Activated T-cell treated with anti-CD3 and anti-CD28 coated beads, Interleukin-2, amount 50 U/mL, for 48 hours (primary cell): Measurements from ENCODE around the gene WNT11.
A peak's percentile ranks its signal among the peaks of the same experiment; 100 is the strongest.

Source experiments
- DNase-seq, 2 experiments: peaks; one replicate each; pipeline ENCODE4 v3.0.0-alpha.2; 2020

WNT11 gene

DNA sequence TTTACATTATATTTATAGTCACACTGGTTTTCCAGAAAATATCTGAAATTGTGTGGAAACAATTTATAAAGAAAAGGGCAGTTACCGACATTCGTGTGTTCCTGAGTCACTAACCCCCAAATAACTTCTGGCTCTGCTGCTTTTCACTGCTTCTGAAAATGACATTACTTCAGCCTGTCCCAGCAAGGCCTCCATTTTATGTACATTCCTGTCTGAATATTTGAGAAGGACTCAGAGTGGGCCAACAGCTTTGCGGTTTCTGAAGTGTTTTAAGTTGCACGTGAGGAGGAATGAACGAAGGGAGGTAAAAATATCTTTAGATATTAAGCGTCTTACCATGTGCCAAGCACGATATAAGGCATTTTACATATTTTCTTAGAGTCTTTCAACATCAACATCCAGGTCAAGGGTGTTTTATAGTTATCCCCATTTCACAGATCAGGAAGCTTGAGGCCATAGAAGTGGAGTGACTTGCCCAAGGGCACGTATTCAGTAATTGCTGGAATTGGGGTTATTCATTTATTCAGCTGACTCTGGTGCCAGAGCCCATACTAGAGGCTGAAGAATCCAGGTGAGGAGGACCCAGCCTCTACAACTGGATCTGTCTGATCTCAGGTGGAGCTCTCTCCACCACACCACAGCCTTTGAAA lies 30.8 kb upstream of the WNT11 start:
- no peak for DNase-seq

DNA sequence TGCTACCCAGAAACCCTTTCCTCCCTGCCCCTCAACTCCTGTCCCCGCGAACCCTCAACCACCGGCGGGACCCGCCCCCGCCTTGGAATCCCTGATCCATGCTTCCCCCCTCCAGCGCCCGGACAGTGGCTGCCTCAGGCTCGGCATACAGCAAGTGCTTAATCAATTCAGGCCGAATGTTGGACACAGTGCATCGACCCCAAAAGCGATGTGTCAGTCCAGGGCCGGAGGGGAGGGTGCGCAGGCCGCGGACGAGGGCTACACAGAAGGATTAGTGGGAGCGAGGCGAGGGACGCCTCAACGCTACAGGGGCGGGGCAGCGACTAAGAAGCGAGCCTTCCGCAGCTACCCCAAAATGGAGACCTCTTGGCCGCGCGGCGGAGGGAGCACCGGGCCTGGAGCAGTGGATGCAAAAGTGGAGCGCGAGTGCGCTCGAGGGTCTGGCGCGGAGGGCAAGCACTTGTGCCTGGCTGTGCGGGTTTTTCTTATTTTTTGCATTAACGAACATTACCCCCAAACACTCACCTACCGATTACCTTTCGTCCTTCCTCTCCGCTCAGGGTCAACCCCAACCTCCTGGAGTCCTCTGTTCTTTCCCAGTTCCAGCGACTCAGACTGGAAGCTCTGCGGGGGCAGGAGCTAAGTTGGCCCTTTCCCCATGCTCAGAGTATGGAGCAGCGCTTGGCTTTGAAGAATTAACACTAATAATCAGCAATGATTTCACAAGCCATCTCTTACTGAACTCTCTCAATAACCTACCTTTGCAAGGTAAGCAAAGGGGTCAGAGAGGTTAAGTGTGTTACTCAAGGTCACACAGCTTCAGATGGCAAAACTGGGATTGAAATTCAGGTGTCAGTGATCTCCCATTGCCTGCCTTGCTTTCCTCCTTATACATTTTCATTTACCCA lies 30.0 kb upstream of the WNT11 start:
- DNase-seq: peak in 1 of 2 experiments; percentile 78

DNA sequence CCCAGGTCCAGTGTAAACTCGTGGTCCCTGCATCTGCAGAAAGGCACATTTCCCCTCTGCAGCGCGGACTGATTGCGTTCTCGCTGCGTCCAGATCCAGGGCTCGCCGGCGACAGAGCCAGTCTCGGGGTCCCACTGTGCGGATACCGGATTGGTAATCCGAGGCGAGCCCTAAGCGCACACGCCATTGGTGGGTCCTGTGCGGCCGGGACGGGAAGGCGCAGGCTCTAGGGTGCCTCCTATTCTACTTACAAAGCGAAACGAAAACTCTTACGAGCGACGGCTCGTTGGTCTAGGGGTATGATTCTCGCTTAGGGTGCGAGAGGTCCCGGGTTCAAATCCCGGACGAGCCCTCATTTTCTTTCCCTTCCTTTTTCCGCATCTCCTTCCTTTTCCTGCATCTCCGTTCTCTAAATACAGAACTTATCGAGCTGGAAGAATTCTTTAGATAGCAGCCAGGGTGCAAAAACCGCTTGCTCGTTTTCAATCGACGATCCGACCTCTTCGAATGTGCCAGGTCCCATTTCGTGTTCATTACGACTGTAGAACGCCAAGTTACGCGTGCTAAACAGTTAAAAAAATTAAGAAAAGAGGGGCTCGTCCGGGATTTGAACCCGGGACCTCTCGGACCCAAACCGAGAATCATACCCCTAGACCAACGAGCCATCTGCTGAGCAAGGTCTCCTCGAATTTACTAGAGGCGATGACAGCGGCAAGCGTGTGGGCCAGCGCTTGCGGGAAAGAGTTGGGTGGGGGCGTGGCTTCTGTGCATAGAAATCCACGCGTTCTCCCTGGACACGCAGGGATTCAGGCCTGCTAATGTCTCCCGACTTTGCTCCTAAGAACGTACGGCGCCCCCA lies 29.2 kb upstream of the WNT11 start:
- DNase-seq: peak; percentile 96 to 98

DNA sequence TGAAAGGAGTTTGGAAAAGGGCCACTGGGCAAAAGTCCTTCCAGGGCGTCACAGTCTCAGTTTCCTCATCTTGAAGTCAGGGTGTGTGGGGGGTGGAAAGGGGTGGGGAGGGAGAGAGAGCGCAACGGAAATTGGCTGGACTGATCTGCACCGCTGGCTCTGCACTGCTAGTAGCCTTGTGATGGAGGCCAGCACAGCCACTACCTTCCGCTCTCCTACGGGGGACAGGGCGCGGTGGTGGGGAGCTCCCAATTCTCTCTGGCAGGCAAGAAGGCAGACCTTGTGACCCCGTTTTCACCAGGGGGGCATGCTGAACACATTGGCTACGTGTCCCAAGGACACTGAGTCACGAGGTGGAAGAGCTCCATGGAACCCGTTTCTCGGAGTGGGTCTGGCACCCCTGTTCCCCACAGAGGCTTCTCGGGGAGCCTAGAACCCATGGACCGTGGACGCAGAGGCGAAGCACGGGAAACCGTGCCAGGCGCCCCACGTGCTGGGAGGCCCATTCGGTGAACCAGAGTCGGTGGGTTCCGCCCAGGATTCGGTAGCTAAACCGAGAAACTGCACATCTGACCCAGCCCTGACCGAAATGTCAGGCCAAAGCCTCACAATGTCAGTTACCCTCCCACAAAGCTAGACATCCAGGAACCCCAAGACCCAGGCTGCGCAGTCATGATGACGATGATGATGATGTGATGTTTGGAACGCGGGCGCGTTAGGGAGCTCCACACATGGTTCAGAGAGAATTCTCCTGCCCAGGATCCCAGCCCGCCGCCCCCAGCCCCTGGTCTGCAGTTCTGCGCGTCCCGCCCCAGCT lies 28.3 kb upstream of the WNT11 start:
- peak in 1 of 2 experiments; percentile 66 for DNase-seq

DNA sequence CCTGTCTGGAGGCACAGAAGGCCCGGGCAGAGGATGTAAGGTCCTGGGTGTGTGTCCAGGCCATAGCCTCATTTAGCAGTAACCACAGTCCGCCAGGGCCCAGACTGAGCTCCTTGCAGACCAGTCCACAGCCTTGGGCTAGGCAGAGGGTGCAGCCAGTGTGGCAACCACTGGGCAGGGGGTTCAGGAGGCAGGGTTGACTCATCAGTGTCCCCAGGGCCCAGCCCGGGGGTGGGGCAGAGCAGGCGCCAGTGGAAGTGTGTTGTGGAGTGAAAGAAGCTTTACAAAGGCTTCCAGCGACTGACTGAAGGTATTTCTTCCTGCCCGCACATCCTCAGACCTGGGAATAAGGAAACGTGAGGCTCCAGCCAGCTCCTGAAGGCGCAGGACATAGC lies 27.7 kb upstream of the WNT11 start:
- DNase-seq: peak; percentile 35 to 41

DNA sequence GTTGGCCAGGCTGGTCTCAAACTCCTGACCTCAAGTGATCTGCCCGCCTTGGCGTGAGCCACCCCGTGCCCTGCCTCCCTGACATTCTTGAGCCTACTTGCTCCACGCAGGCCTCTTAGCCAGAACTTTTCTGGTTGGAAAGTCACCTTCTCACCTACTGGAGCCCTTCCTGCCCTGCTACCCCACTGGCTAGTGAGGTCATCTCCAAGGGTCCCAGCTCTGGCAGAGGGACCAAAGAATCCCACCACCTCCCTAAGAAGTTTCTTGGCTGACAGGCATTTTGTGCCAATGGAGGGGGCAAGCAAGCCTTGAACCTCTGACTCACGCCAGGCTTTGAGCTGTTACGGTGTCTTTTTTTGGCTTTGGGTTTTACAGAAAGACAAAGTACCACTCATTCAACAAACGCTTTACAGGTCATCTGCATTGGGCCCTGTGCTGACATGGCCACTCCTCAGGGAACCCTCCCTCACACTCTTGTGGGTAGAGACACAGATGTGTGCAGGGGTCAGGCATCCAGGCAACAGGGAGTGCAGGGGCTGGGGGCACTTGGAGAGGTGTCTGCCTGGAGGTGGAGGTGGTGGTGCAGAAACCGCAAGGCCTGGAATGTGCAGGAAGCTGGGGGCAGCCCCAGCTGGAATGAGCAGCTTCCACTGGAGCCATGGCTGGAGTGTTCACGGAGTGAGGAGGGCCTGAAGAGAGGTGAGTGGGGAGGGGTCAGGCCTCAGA lies 27.1 kb upstream of the WNT11 start:
- DNase-seq: no peak

DNA sequence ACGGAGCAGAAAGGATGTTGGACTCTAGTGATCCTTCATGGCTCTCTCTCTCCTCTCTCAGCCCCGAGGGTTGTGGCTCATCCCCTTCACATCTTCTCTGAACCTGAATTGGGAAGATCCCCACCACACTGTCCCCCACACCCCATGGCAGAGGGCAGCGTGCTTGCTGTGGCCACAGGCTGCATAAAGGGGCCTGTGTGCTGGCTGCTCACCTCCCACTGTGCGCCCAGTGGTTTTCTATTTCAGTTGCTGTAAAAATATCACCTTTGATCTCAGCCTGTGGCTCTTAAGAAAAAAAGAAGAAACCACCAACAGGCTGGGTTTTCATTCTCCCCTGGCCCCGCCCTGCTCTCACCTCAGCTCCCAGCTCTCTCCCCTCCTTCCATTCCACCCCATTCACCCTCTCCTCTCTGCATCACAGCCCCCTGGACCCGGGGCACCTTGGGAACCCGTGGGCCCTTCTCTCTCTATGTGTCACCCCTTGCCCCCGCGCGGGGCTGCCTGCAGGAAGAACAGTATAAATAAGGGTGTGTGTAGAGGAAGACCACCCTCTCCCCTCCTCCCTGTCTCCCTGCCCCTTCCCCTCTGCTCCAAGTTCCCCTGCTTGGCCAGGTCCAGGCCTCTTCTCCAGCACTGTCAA lies 25.8 kb upstream of the WNT11 start:
- DNase-seq: peak; percentile 41 to 57

DNA sequence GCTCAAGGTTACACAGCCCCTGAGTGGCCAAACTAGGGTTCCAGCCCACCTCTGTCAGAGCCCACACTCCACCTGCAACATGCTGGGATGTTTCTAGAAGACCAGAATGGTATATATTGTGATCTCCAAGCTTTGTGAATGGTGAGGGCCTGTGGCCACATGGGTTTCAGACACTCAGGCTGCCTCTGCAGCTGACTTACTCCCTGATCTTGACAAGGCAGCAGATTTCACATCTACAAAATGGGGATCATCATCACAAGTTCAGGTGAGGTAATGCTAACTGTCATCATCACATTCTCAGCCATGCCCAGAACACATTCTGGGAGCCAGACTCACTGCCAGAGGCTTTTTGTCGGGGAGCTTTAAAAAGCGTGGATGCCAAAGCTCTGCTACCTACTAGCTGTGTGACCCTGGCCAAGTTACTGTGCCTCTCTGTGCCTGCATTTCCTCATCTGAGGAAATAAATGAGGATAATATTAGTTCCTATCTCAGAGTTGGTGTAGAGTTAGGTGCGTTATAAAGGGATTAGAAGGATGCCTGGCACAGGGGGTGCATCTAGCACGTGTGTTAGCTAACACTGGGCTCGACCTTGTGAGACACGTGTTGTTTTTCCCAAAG lies 24.9 kb upstream of the WNT11 start:
- no peak for DNase-seq

DNA sequence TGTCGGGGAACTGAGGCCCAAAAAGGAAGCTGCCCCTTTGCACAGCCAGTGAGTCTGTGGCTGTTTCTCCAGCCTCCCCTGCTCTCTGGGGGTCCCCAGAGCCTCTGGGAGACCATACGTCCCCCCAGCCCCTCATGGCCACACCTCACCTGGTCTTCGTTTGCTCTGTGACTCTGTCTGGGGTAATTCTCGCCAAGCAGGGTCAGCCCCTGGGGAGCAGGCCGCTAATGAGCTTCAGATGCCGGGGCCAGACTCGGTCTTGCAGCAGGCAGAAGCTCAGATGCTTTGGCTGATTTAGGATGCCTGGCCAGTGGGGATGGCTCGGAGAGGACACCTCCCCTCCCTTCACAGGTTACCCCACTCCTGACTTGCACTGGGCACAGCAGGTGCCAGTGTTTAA lies 24.1 kb upstream of the WNT11 start:
- DNase-seq: no peak

DNA sequence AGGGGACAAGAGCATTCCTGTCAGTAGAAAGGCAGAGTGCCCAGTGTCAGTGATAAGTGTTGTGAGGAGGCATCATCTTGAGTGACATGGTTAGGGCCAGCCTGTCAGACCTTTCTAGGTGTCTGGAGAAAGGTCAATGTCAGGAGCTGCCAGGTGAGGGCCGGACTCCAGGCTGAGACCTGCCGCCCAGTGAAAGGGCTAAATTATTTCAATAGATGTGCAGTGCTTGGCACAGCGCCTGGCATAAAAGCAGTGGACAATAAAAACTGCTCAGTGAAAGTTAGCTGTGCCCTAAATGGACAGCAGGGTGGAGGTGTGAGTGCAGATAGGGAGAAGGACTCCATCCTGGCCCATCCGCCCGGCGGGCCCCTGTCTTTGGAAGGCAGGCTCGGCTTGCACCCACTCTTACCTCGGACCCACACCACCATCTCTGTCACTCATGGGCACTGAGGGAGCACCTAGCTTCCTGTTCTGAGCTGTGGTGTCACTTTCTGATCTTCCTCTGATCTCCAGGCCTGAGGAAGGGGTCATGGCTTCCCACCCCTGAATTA lies 23.5 kb upstream of the WNT11 start:
- no peak for DNase-seq

DNA sequence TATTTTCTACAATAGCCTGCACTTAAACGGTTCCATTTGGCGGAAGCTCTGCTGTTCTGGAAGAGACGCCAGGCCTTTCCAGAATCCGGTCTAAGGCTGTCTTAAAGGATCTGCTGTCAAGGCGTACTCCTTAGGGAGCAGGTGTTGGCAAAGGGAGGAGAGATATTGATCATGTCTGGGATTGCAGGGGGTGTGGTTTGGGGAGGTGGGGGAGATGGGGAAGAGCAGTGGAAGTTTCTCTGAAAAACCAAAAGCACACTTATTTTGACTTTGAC lies 22.5 kb upstream of the WNT11 start:
- no peak for DNase-seq

DNA sequence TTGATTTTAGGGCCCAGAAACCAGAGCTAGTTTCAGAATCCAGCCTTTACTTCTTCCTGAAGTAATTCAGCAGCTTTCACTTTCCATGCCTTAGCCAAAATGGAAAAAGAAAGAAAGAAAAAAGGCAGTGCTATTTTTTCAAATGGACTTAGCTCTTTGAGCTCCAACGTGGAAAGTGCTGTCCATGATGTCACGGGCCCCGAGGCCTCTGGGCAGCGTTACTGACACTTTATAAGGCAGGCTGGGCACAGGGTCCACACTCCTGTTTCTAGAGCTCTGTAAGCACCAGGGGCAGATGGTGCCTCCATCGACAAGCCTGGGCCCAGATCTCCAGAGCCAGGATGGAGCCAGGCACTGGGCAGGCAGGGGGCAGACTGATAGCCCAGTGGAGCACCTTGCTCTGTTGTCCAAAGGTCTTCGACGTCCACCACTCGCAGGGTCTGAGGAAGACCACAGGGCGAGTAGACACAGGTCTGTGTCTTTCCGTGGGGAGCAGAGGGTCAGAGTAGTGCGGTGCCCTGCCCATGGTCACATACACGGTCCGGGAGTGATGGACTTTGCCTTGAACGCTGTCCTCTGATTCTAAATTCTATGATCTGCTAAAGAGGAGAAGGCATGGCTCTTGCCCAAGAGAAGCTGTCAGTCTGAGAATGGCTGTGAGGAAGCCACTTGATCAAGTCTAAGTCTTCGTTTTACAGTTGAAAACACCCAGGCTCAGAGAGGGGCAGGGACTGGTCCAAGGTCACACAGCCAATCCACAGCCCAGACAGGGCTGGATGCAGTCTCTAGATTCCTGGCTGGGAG lies 22.0 kb upstream of the WNT11 start:
- DNase-seq: no peak

DNA sequence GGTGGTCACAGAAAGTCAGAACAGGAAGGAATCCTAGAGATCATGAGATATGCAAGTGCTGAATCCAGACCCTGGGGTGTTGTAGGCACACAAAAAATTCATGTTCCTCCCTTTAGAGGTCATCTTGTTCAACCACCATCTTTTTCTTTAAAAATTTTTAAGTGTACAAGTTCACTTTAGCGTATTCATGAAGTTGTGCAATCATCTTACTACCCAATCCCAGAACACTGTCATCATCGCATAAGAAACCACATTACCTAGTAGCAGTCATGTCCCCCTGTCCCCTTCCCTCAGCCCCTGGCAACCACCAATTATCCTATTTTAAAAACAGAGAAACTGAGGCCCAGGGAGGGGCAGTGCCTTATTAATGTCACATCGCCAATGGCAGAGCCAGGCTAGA lies 20.3 kb upstream of the WNT11 start:
- DNase-seq: no peak

DNA sequence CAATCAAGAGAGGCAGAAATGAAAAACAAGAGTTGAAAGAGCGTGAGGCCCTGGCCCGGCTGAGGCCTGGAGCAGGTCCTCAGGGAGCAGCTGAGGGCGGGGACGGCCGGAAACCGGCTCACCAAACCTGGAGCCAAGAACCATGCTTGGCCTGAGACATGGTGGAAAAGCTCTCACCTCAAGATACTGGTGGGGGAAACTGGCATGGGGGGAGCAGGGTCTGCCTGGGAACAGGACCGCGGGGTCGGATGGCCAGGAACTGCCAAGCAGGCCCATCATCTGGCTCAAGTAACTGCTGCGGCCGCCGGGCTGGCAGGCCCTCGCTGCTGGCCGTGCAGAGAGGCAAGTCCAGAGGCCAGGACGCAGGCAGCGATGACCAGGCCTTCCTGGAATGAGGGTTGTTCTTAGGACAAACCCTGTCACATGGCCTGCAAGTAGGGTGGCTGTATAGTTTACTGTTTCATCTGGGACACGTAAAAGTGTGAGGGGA lies 18.9 kb upstream of the WNT11 start:
- no peak for DNase-seq

DNA sequence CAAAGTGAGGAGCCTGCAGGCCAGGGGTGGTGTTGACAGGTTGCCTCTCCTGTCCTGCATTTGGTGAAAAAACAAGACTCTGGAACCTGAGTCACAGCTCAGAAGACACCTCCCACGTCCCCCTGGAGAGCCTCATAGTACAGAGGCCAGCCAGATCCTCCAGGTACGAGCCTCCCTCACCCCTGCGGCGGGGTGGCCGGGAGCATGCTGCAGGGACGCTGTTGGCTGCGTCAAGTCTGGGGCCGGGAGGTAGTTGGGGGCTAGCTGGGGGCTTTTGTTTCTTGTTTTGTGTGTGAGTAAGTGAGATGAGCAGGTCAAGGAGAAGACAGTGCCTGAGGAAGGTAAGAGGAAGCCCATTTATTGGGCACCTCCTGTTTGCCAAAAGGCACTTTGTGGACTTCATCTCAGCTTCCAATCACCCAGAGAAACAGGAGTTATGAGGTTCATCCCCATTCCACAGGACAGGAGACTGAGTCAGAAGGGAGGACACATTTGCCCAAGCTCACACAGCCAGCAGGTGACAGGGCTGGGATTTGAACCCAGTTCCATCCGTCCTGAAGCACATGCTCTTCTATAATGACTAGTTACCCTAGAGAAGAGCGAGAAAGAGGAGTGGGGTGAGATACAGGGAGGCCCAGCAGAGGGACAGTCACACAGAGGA lies 18.3 kb upstream of the WNT11 start:
- no peak for DNase-seq

DNA sequence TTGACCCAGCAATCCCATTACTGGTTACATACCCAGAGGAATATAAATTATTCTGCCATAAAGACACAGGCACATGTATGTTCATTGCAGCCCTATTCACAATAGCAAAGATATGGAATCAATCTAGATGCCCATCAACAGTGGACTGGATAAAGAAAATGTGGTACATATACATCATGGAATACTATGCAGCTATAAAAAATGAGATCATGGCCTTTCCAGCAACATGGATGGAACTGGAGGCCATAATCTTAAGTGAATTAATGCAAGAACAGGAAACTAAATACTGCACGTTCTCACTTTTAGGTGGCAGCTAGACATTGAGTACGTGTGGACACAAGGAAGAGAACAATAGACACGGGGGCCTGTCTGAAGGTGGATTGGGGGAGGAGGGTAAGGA lies 15.1 kb upstream of the WNT11 start:
- no peak for DNase-seq

DNA sequence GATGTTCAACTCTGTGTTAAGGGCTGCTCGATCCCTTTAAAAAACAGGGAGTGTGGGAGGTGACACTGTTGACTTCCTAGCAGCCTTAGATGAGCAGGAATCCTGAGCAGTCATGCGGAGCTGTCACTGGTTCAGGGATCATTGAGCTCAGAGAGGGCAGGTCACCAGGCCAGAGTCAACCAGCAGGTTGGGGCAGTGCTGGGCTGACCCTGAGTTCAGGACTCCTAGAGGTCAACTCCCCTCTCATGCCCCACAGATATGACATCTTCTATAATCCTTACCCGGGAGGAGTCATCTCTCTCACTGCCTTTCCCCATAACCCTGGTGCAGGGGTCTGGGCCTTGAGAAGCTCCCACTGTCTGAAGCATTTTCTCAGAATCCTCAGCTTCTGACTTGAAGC lies 12.9 kb upstream of the WNT11 start:
- DNase-seq: no peak

DNA sequence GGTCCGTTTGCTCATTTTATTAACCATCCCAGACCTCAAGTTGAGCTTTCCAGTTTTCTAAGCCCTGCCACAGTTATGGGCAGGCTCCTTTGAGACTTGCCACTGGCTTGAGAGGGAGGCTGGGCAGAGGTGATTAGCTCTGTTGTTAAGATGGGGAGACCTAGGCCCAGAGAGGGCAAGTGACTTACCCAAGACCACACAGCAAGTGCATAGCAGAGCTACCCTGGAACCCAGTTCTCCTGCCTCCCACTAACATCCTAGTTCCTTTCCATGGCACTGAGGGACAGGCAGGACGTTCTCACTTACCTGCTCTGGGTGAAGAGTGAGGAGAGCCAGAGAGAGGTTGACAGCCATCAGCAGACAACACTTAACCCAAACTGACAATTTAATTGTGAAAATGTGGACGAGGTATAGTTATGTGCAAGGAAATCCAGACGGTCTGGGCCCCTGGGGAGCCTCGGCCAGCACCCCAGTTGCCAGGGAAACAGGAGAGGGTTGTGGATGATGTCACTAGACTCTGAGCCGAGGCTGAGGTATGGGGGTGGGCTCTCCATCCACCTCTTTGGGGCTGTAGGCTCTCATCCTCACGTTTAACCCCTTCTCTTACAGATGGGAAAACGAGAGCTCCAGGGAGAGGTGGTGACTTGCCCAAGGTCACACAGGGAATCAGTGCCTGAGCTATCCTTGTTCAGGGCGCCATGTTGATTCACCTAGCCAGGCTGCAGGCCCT lies 12.3 kb upstream of the WNT11 start:
- DNase-seq: no peak
